Middle frontal gyrus (tissue), 1 donor: Measurements from ENCODE around the gene CYTH4.
"Not testable (repeated sequence)": the region's sequence is repeated elsewhere in the genome, so short reads cannot be mapped to it uniquely, and the experiment has no call there.

Source experiments
- DNase-seq: peaks from one replicate; pipeline ENCODE4 v3.0.0-alpha.2; 2015; ENCODE audit warnings: low spot score; ENCODE audit errors: extremely low spot score

Gene CYTH4, protein sequence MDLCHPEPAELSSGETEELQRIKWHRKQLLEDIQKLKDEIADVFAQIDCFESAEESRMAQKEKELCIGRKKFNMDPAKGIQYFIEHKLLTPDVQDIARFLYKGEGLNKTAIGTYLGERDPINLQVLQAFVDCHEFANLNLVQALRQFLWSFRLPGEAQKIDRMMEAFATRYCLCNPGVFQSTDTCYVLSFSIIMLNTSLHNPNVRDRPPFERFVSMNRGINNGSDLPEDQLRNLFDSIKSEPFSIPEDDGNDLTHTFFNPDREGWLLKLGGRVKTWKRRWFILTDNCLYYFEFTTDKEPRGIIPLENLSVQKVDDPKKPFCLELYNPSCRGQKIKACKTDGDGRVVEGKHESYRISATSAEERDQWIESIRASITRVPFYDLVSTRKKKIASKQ

DNA sequence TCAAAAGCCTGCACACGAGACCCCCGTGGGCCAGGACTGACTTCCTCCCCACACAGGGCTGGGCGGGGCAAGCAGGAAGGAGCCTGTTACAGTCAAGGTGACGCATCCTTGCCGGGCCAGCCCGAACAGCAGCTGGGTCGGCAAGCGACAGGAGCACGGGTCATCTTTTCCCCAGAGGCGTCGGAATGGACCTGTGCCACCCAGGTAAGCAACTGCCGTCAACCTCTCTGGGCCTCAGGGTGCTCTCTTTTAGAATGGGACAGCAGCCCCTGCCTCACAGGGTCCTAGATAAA, at the start of gene CYTH4:
Gene CYTH4, plus strand, starts transcription at position 124 of the 293 bp plus-strand sequence. Its CDS starts 62 bp downstream, at position 186.
- DNase-seq = no peak

DNA sequence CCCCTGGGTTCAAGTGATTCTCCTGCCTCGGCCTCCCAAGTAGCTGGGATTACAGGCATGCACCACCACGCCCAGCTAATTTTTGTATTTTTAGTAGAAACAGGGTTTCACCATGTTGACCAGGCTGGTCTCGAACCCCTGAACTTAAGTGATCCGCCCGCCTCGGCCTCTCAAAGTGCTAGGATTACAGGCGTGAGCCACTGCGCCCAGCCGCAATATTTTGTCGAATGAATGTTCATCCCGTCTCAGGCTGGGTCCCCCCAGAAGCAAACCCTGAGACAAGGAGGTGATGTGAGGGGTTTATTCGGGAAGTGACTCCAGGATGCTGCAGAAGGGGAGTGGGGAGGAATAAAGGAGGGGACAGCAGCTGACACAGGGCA, 48.9 kb upstream of the CYTH4 start:
- DNase-seq = not testable (repeated sequence)

DNA sequence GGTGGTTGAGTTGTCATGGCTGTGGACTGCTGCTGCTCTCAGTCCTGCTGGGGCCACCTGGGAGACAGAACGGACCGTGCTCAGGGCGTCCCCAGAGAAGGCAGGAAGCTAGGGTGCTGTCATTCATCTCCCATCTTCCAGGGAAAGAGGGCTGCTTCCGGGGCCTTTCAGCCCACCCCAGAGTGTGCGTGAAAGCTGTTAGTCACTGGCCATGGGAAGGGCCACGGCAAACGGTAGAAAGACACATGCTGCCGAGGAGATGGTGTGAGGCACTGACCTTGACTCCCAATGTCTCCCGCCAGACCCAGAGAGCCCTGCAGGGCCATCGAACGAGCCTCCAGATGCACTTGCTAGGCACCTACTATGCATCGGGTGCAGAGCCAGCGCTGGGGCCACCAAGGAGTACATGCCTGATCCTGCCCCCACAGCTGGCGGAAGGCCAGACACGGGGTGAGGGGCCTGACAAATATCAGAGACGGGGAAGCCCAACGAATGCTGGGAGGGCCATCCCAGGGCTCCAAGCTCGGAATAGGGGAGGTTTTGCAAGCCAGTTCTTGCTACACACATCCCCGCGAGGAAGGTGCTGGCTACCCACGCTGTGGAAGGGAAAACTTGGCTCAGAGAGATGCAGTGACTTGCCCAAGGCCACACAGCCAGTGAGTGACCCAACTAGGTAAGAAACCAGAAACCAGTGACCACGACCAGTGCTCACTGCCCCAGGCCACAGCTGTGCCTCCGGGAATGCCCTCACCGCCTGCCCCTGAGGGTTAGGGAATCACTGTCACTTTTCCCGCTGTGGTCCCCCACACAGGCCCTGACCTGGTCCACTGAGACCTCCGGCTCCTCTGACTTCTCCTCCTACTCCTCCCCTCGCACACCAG, 48.3 kb upstream of the CYTH4 start:
- DNase-seq = no peak

DNA sequence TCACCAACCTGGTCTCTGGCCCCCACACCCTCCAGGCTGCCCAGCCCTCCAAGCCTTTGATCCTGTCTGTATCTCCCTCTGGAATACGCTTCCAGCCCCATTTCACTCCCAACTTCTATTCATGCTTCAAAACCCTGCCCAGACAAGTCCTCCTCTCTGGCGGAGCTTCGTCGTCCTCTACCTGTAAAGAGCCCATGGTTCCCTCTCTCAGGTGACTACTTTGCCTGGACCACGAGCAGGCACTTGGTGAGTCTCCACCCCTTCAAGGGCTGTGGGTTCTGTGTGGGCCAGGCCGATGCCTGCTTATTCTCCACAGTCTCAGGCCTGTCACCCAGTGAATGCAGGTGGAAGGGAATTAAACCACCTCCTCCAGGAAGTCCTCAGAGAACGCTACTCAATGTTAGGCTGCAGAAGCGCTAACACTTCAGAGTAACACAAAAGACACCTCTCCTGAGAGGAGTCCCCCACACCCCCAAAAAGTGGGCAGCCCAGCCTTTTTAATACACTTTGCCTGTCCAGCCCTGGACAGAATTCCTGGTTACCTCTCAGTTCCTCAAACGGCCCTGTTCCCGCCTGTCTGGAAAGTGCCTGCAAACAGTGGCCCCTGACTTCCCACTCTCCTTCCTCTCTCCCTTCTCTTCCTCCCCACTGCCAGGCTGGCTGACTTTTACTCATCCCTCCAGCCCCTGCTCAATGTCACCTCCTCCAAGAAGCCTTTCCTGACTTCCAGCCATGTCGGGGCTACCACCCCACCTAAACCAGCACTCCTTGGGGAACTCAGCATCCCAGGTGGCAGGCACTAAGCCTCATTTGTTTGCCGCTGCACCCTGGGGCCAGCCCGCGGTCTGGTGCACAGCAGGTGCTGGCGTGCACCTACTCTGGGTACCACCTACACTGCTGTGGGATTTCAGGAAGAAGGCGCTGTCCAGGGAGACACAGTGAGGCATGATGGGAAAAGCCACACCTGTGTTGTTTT, 47.3 kb upstream of the CYTH4 start:
- no peak for DNase-seq

DNA sequence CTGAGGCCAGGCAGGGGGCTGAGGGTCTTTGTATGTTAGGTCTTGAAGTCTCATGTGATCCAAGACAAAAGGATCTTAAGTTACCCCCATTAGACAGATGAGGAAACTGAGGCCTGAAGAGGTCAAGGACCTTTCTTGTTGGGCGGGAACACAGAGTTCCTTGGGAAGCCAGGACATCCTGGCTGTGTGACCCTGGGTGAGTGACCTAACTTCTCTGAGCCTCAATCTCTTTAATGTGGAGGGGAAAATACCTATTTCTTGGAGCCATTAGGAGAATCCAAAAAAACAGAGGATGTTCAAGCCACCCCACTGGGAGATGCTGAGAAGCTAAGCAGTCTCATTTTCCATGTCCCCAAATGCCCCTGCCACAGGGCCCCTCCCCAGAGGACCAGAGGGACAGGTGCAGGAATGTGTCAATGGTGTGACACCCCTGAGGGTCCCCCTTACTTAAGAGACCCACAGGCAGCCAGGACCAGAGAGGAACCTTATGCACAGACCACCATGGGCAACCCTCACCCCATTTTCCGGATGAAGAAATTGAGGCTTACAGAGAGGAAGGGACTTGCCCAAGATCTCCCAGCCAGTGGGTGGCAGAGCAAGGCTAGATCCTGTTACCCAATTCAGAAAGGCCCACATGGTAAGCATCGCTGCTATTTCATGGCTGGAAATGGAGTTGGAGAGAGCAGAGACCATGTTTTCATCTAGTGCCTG, 46.3 kb upstream of the CYTH4 start:
- no peak for DNase-seq

DNA sequence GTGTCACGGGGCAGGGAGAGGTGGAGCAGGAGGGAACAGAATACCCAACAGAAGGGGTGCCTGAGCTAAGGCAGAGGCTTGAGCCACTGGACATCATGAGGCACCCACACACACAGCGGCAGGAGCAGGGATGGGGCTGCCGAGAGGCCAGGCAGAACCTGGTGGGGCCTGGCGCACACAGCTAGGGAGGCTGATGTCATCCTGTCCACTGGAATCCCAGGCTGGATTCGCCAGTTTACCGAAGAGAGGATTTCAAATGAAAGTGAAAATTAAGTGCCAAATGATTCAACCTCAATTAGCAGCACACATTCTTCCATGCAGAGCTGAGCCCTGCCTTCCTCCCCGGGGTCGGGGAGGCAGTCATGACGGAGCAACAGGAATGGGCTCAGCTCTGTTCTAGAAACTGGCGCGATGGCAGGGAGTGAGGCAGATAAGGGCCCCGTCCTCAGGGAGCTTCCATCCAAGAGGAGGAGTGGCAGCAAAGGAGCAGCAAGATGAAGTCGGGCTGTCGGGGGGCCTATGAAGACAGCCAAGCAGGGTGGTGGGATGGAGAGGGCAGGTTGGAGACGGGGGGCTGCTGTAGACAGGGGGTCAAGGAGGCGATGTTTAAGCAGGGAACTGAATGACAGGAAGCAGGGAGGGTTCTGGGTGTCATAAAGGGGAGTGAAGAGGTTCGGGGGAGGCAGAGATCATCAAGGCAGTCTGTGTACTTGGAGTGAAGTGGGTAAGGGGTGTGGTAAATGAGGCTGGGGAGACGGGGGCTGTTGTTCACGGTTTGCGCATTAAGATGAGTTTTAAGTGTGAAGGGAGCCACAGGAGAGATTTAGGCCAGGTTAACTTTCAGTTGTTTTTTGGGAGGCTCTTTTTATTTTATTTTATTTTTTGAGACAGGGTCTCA, 44.7 kb upstream of the CYTH4 start:
- no peak for DNase-seq

DNA sequence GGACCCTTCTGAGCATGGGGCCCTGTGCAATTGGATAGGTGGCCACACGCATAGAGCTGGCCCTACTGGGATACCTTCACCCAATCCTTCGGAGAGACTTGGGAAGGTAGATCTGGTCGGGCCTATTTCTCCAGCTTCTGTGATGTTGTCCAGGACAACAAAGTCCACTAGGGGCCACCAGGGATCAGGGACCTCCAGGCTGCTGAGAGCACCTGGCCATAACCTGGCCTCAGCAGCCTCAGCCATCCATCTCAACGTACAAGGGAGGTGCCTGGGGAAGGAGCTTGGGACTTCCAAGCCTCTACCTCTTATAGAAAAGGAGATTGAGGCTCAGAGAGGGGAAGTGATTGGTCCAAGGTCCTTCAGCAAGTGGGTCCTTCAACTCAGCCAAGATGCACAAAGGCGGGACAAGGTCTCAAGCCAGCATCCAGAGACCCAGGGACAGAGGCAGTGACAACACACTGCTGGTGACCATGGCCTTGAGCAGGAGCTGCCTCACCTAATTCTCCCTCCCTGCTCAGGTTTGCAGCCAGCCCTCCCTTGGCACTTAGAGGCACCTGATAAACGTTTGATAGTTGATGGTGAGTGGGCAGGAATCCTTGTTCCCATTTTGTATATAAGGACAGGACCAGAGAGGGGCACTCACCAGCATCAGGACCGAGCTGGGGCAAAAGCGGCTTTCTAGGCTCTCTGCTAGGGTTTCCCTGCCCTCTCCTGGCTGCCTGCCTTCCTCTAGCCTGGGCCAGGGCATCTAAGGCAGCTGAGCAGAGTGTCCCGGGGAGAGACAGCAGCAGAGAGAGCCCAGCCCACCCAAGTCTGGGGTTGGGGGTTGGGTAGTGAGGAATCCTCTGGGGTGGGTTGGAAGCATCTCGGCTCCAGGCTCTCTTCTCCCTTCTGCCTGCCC, 42.7 kb upstream of the CYTH4 start:
- DNase-seq = no peak

DNA sequence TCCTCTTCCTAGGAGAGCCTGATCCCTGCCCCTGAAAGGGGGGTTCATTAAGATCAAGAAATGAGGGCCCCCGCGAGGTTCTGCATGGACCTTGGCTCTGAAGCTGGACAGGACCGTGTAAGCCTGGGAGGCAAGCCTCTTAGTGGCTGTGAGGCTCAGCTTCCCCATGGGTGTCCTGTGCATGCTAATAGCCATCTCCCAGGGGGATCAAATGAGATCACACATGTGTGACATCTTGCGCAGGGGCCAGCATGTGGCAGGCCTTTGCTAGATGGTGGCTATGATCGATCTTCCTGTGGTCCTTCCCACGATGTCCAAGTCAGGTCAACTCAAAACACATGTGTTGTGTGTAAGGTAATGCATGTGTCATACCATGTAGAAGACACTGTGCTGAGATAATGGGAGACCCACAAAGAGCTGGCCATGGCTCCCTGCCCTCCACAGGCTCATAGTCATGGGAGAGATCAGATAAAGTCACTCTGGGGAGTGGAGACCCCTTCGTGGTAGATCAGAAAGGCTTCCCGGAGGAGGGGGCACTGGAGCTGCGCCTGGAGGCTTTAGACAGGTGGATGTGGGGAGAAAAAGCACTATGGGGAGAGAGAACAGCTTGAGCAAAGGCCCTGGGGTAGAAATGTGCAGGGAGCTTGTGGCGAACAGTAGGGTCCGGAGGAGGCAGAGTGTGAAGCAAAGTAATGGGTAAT, 41.9 kb upstream of the CYTH4 start:
- DNase-seq = no peak

DNA sequence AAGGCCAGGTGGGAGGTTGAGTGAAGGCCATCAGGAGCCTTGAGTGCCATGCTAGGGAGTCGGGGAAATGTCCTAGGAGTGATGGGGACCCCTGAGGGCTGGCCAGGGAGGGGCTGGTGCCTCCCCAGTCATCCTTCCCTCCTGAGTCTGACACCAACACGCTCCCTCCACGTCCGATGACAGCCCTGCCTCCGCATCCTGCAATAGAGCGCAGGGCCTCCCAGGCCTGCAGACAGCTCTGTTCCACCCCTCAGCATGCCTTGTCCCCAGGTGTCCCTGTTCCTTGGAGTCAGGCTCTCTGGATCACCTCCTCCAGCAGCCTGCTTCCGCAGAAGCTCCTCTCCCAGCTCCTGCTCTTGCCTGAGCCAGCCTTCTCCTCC, 41.4 kb upstream of the CYTH4 start:
- DNase-seq = no peak

DNA sequence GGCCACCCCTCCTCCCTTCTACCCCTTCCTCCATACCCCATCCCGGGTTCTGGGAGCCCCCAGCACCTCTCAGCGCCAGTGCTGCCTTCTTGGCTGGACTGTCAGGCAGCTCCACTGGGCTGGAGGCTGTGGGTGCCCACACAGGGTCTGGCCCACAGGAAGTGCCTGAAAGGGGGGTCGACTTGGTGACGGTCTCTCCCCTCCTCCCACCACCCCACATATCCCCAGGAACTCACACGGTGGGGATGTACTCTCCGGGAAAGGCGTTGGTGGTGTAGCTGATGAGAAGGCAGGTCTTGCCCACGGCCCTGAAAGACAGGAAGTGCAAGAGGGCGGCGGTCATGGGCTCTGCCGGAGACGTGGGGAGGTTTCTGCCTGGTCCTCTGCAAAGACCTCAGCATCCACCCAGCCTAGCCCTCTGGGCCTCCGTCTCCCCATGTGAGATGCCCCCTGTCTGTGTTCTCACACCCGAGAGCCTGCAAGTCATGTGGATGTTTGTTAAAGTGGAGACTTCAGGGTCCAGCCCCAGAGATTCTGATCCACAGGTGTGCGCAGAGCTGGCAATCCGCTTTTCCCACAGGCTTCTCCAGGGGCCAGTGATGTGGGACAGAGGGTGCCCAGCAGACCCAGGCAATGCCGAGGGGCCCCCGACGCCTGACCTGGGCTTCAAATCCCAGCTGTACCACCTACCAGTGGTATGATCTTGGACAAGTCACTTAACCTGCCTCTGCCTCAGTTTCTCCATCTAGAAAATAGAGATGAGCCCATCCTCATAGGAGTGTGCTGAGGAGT, 40.8 kb upstream of the CYTH4 start:
- DNase-seq = no peak

DNA sequence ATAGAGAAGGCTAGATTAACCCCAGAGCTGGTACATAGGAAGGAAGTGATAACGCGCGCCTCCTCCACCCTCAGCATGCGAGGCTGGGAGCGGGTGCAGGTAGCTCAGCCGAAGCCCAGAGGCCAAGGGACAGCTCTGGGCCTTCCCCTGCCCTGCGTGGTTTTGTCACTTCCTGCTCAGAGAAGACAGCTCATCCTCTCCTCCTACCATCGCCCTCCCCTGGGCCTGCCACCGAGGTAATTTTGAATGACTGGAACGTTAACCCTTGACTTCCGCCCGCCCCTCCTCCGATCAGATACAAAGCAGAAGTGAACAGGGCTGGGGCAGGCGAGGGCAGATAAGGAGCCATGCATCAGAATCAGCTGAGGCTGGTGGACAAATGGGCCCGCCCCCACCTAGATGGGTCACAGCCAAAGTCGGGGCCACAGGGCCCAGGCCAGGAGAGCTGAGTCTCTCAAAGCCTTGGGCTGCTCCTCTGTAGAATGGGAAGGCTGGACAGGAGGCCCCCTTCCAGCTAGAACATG, 39.9 kb upstream of the CYTH4 start:
- no peak for DNase-seq

DNA sequence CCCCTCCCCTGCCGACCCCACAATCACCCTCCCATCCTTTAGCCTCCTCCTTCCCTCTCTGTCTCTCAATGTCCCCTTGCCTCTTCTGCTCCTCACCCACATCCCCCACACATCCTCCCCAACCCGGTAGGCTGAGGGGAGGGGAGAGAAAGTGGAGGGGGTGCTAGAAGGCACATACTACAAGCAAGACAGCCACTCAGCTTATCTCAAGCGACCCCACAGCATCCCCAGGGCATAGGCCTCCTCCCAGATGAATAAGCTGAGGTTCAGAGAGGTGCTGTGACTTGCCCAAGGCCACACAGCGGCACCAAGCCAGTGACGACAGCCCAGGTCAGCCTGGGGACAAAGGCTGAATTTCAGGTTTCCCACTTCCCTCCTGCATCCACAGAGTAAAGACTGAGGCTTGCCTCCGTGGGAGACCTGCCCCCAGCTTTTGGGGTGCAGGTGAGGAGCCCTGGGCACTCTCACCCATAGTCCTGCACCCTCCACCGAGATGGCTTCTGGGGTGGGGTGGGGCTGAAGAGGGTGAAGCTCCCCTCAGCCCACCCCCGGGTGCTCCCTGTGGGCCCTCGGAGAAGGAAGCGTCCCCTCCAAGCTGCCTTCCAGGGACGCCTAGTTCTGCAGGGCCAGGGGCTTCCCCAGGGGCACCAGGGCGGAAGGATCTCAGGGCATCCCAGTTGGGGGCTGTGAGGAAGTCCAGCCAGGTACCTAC, 38.8 kb upstream of the CYTH4 start:
- DNase-seq = no peak

DNA sequence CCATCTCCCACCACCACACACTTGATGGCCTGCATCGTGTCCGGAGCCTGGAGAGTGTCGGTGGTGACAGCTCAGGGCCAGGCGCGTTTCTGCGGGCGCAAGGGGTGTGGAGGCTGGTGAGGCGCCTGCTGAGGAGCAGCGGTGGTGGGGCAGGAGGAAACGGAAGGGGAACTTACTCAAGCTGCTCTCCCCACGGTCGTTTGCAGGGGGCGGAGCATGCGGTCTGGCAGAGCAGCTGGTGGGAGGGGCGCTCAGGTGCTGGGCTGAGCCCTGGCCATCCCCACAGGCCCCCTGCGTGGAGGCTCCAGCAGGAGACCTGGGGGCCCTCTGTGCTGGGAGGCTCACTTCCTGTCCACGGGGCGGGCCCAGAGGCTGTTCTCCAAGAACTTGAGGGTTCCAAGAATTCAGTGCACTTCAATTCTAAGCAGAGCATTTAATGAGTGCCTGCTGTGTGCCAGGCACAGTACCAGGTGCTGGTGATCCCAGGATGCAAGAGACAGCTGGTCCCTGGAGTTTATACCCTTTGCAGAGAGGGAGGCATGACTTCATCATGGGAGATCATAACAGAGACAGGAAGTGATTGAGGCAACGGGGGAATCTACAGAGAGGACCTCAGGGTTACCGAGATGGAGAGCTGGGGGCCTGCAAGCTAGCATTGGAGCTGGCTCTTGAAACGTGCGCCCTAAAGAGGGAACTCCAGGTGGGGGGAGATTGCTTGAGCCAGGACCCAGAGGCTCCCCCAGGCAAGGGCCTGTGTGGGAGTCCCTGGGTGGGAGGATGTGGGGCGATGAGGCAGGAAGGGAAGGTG, 38.0 kb upstream of the CYTH4 start, which contains the start of gene RAC2:
Gene RAC2, minus strand, starts transcription at position 156 of the 808 bp plus-strand sequence. Its CDS starts 121 bp downstream, at position 35.
- DNase-seq = no peak

DNA sequence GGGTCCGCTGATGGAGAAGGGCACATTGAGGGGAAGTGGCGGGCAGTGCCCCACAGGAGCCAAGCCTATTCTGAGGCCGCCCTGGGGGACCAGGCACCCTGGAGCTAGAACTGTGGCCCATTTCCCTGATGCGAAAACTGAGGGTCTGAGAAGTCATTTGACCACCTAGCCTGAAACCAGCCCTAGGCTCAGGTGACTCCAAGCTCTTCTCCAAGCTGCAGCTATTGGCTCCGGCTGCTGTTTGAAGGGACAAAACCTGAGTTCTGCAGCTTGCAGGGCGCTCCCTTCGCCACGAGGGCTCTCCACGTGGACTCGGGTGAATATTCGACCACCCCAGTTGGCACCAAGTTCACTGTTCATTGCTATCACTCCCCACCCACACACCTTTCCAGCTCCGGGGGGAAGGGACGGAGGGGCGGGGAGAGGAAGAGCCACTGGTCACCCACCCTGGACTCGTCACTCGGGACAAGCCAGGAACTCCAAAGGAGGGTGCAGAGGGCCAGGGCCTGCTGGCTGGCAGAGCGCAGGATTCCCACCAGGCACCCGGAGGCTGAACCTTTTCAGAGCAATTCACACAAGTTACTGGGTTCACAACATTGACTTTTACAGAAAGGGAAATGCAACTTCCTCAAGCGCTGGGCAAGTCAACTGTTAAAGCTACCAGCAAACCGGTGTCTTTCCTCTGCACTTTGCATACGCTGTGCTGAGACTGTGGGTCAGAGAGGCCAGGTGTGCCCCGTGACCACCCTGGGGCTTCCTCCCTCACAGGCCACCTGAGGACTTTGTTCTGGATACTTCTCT, 37.2 kb upstream of the CYTH4 start:
- no peak for DNase-seq

DNA sequence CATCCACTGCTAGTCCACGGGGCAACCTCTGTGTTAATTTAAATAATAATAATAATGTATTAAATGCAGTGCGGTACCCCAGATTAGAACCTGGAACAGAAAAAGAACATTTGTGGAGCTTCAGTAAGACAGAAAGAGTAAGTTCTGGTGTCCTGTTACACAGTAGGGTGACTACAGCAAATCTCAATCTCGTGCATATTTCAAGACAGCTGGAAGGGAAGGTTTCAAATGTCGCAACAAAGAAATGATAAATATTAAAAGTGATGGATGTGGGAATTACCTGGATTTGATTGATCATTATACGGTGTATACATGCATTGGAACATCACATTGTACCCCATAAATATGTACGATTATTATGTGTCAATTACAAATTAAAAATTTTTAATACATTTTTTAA, 36.6 kb upstream of the CYTH4 start:
- no peak for DNase-seq
